Kidney (tissue), 14 donors: ENCODE measurements around the gene TFDP1. TPM values are rescaled to one million over a fixed set of nuclear protein-coding genes. Genes with fewer than 3 reads are reported as not detected.

ENCODE experiments used
- DNase-seq, 5 donors: peaks; one replicate each; pipeline ENCODE4 v3.0.0-alpha.2; 2013 to 2020
- FAIRE-seq: peaks from 2 replicates; lab custom pipeline; 2012; peaks lifted over from hg19 to GRCh38; lab: Jason Lieb, UNC
- H3K27ac ChIP-seq, 2 donors: one replicate each; pipeline ENCODE4 v1.7.0; 2013; ENCODE audit warnings: low read depth in 2 of 2, low read length in 2 of 2, inconsistent platforms in 1 of 2
- H3K27me3 ChIP-seq: one replicate; pipeline ENCODE4 v1.7.1; 2013; ENCODE audit warnings: low read length, inconsistent platforms; ENCODE audit not compliant: control insufficient read depth, insufficient read depth
- H3K36me3 ChIP-seq, 3 donors: one replicate each; pipeline versions ENCODE4 v1.7.0 to v1.7.1; 2013; ENCODE audit warnings: low read length in 3 of 3, control low read depth in 1 of 3, inconsistent platforms in 1 of 3; ENCODE audit not compliant: insufficient read depth in 3 of 3, control insufficient read depth in 2 of 3
- H3K4me1 ChIP-seq, 3 donors: one replicate each; pipeline versions ENCODE4 v1.7.0 to v1.7.1; 2013; ENCODE audit warnings: low read length in 3 of 3, inconsistent platforms in 1 of 3, low read depth in 1 of 3; ENCODE audit not compliant: control insufficient read depth in 2 of 3, insufficient read depth in 2 of 3
- H3K4me3 ChIP-seq, 3 donors: one replicate each; pipeline versions ENCODE4 v1.7.0 to v1.8.1; 2013; ENCODE audit warnings: low read length in 3 of 3, control low read depth in 1 of 3, inconsistent platforms in 1 of 3
- H3K9ac ChIP-seq, 3 donors: one replicate each; pipeline versions ENCODE4 v1.7.0 to v1.7.1; 2013; ENCODE audit warnings: low read length in 3 of 3, control low read depth in 1 of 3, inconsistent platforms in 1 of 3
- H3K9me3 ChIP-seq, 3 donors: one replicate each; pipeline versions ENCODE4 v1.7.0 to v1.7.1; 2013; ENCODE audit warnings: low read length in 3 of 3, control low read depth in 1 of 3, inconsistent platforms in 1 of 3; ENCODE audit not compliant: control insufficient read depth in 2 of 3, insufficient read depth in 1 of 3
- intact Hi-C: fragments of 100-400 bp; cut with DNase I; formaldehyde crosslinking; loops from one replicate; pipeline ENCODE4 v1.11.1; 2022
- polyA plus RNA-seq: library from polyadenylated mRNA; stranded (reverse); fragments of 350-450 nt; fragmentation: Illumina TruSeq; extraction: RNeasy Lipid Tissue Mini Kit (QIAGEN cat#74804); gene quantifications from one replicate; pipeline ENCODE4 v1.2.3, GENCODE V29; 2014; ENCODE audit warnings: low read depth, low replicate concordance; ENCODE audit not compliant: insufficient read depth
- total RNA-seq: library from RNA; stranded (reverse); fragmentation: NEBNext Ultra II Directional; extraction: Animal tissue kit (Norgen Biotek cat#: 25700); gene quantifications from one replicate; pipeline ENCODE4 v1.2.1, GENCODE V29; 2021
- TF ChIP-seq, protein P1 (sequence below): IDR thresholded peaks from 3 replicates; pipeline ENCODE4 v1.5.1; 2012; ENCODE audit warnings: mild to moderate bottlenecking, moderate library complexity, borderline replicate concordance; ENCODE audit not compliant: insufficient read depth; ENCODE audit errors: extremely low read depth
- donor health status: control.
- donor health status: control.
- donor health status: control.
- donor health status: control.
- donor health status: control.
- donor health status: DM: yes; HTN: yes; CAD: no.
- donor health status: Normal renal cell carcinoma (clear cell type).

The TFDP1 gene
- total and polyA plus RNA-seq, 2 donors from 2014 or later: 33.8 to 46.9 TPM

DNA sequence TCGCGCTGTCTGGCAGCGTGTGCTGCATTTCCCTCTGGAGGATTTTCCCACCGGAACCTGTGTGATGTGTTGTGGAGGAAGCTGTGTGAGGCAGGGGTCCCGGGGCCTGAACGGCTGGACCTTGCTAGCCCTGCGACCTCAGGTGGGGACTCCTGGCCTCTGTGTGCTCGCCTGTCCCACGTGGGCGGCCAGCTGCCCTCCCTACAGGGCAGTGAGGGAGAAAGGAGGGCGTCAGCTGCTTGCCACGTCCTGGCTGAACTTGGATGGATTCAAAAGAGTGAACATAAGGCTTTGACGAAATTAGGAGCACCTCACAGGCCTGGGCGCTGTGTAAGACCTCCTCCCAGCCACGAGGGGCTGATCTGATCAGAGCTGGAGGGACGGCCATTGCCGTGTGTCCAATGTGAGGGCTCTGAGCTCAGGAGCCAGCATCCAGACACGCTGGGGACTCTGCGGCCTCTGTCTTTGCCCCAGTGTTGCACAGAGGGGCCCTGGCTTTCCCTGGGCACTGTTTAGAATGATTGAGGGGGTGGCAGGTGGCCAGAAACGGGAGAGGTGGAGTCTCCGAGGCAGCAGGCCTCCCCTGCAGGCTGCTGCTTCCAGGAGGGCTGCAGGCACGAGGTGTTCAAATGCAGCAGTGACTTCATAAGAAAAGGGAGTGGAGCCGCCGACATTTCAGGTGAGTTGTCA is 13.0 kb downstream of the TFDP1 start:
- FAIRE-seq: no peak
- intact Hi-C loops: no loop called here
- TF ChIP-seq, protein P1, sequence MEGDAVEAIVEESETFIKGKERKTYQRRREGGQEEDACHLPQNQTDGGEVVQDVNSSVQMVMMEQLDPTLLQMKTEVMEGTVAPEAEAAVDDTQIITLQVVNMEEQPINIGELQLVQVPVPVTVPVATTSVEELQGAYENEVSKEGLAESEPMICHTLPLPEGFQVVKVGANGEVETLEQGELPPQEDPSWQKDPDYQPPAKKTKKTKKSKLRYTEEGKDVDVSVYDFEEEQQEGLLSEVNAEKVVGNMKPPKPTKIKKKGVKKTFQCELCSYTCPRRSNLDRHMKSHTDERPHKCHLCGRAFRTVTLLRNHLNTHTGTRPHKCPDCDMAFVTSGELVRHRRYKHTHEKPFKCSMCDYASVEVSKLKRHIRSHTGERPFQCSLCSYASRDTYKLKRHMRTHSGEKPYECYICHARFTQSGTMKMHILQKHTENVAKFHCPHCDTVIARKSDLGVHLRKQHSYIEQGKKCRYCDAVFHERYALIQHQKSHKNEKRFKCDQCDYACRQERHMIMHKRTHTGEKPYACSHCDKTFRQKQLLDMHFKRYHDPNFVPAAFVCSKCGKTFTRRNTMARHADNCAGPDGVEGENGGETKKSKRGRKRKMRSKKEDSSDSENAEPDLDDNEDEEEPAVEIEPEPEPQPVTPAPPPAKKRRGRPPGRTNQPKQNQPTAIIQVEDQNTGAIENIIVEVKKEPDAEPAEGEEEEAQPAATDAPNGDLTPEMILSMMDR: no peak
- Histone ChIP-seq H3K27ac (no peak overlapping the region), H3K9ac (no peak overlapping the region), H3K9me3 (no peaks in the 10 kb centered on the region), H3K27me3 (no peaks in the 10 kb centered on the region), H3K4me1 (no peaks in the 10 kb centered on the region), H3K36me3 (peaks cover 0 to 2% (median 2%) of the 10 kb centered on the region in 3 donors), H3K4me3 (no peak overlapping the region)
- peak in 2 of 5 donors; percentile 16 to 35 for DNase-seq

DNA sequence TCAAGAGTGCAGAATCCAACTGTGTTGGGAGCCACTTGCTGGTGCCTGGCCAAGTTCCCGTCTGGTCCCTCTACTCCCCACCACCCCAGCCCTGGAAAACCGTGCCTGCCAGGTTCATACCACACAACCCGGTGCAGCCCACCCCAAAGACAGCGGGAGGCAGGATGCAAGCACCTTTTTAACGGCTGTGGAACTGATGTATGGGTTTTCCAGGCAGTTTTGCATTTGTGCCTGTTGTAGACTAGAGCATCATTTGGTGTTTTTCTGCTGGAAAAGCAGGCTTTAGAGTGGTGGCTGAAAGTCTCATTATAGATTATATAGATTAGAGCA is 13.5 kb downstream of the TFDP1 start:
- H3K4me1 ChIP-seq: no peaks in the 10 kb centered on the region
- H3K9ac ChIP-seq: no peak overlapping the region
- no peaks in the 10 kb centered on the region for H3K27me3 ChIP-seq
- TF ChIP-seq, protein P1: no peak
- H3K4me3 ChIP-seq: no peak overlapping the region
- FAIRE-seq (no peak), DNase-seq (peak in 1 of 5 donors; percentile 20)
- peaks cover 0 to 2% (median 0%) of the 10 kb centered on the region in 3 donors for H3K36me3 ChIP-seq
- H3K9me3 ChIP-seq: no peaks in the 10 kb centered on the region
- intact Hi-C loops: no loop called here
- H3K27ac ChIP-seq: no peak overlapping the region

DNA sequence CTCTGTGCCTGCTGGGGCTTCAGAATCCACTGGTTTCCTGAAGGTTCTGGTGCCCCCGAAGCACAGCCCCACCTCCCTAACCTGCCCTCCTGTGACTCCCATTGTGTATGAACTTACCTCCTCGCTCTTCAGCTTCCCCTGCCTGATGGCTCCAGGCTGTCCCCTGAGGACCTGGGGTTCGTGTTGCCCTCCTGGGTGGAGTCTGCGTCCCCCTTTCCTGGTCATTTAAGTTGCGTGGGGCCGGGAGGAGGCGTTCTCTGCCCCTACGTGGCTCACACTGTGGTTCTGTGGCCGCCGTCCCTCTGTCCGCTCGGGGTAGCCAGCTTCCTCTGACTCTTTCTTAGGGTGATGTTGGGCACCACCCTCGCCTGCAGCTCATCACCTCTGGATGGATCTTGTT is 13.9 kb downstream of the TFDP1 start:
- Histone ChIP-seq H3K27ac (no peak overlapping the region), H3K36me3 (peaks cover 0 to 2% (median 0%) of the 10 kb centered on the region in 3 donors), H3K4me3 (no peak overlapping the region), H3K9ac (no peak overlapping the region), H3K4me1 (no peaks in the 10 kb centered on the region), H3K27me3 (no peaks in the 10 kb centered on the region), H3K9me3 (no peaks in the 10 kb centered on the region)
- intact Hi-C loops: no loop called here
- DNase-seq (peak in 2 of 5 donors; percentile 15 to 26), FAIRE-seq (no peak)
- TF ChIP-seq, protein P1: no peak
